ENCODE results near the gene PRKN. TPM values are rescaled to one million over a fixed set of nuclear protein-coding genes. Genes with fewer than 3 reads are reported as not detected.

The PRKN gene
- polyA plus RNA-seq, 1 donor from 2014 or later, result 1.2 TPM

DNA sequence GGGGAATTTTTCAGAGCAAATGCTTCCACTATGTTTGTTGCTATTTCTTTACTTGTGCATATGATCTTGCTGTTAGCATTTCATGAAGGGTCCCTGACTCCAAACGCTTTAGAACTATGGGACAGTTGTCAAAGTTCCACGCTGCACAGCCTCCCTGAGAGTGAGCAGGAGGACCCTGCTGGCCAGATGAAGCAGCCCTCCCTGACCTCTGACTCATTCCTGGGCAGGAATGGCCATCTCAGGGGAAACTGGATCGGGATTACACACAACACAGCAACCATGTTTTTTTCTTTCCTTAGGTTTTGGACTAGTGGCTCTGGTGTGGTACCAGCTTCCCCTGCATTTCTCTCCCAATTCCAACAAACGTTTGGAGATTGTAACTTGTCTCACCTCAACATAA, 742.9 kb downstream of the PRKN start:
- Histone ChIP-seq H3K4me3 (ENCODE audit: low read length) (no peak overlapping the region), H3K9me2 (ENCODE audit: insufficient read depth, low read length) (no peaks in the 10 kb centered on the region), H3K9ac (ENCODE audit: low read length) (no peak overlapping the region), H3K9me3 (ENCODE audit: low read length) (no peaks in the 10 kb centered on the region), H3K27ac (ENCODE audit: low read length) (no peak overlapping the region), H3K27me3 (ENCODE audit: insufficient read depth, low read depth, low read length) (no peaks in the 10 kb centered on the region), H3K4me2 (ENCODE audit: low read length) (no peak overlapping the region), H3K79me2 (replicated peaks; ENCODE audit: insufficient read depth, low read length) (no peaks in the 10 kb centered on the region), H2AFZ (ENCODE audit: low read depth, low read length) (no peak overlapping the region), H4K20me1 (ENCODE audit: insufficient read depth) (no peaks in the 10 kb centered on the region), H3F3A (ENCODE audit: insufficient read depth, low read length, poor library complexity, severe bottlenecking) (no peaks in the 10 kb centered on the region), H3K36me3 (ENCODE audit: insufficient read depth, low read length) (no peaks in the 10 kb centered on the region)
- TF ChIP-seq MXI1 (conservative IDR thresholded peaks at IDR 0.05; ENCODE audit: poor library complexity, severe bottlenecking), result no peak
- TF ChIP-seq, protein P1, sequence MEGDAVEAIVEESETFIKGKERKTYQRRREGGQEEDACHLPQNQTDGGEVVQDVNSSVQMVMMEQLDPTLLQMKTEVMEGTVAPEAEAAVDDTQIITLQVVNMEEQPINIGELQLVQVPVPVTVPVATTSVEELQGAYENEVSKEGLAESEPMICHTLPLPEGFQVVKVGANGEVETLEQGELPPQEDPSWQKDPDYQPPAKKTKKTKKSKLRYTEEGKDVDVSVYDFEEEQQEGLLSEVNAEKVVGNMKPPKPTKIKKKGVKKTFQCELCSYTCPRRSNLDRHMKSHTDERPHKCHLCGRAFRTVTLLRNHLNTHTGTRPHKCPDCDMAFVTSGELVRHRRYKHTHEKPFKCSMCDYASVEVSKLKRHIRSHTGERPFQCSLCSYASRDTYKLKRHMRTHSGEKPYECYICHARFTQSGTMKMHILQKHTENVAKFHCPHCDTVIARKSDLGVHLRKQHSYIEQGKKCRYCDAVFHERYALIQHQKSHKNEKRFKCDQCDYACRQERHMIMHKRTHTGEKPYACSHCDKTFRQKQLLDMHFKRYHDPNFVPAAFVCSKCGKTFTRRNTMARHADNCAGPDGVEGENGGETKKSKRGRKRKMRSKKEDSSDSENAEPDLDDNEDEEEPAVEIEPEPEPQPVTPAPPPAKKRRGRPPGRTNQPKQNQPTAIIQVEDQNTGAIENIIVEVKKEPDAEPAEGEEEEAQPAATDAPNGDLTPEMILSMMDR (IDR thresholded peaks at IDR 0.05; ENCODE audit: poor library complexity, severe bottlenecking), result no peak
- no peak for TF ChIP-seq EP300 (conservative IDR thresholded peaks at IDR 0.05; ENCODE audit: poor library complexity, severe bottlenecking)

- H4K20me1 ChIP-seq (ENCODE audit: insufficient read depth), result no peaks in the 10 kb centered on the region
- H3K9ac ChIP-seq (ENCODE audit: low read length), result no peak overlapping the region
- TF ChIP-seq TAF1 (IDR thresholded peaks at IDR 0.05; ENCODE audit: low read depth), result no peak
- no peak for TF ChIP-seq EP300 (conservative IDR thresholded peaks at IDR 0.05; ENCODE audit: poor library complexity, severe bottlenecking)
- TF ChIP-seq EZH2 (IDR thresholded peaks at IDR 0.05; ENCODE audit: borderline replicate concordance, insufficient read depth, low read length, poor library complexity, severe bottlenecking), result no peak
- TF ChIP-seq MXI1 (conservative IDR thresholded peaks at IDR 0.05; ENCODE audit: poor library complexity, severe bottlenecking), result no peak
- TF ChIP-seq, protein P1 (IDR thresholded peaks at IDR 0.05; ENCODE audit: poor library complexity, severe bottlenecking), result no peak
- TF ChIP-seq POLR2AphosphoS5 (IDR thresholded peaks at IDR 0.05), result no peak
- no peak for TF ChIP-seq RAD21 (conservative IDR thresholded peaks at IDR 0.05)
- no peak for TF ChIP-seq SMC3 (conservative IDR thresholded peaks at IDR 0.05; ENCODE audit: poor library complexity)
- TF ChIP-seq REST (IDR thresholded peaks at IDR 0.05; ENCODE audit: borderline replicate concordance), result no peak
- H3K4me2 ChIP-seq (ENCODE audit: low read length), result no peak overlapping the region
- H3K36me3 ChIP-seq (ENCODE audit: insufficient read depth, low read length), result no peaks in the 10 kb centered on the region
- H3F3A ChIP-seq (ENCODE audit: insufficient read depth, low read length, poor library complexity, severe bottlenecking), result no peaks in the 10 kb centered on the region
- no peak overlapping the region for H3K4me3 ChIP-seq (ENCODE audit: low read length)
- H3K27me3 ChIP-seq (ENCODE audit: insufficient read depth, low read depth, low read length), result no peaks in the 10 kb centered on the region
- H3K79me2 ChIP-seq (replicated peaks; ENCODE audit: insufficient read depth, low read length), result no peaks in the 10 kb centered on the region
- H3K9me2 ChIP-seq (ENCODE audit: insufficient read depth, low read length), result no peaks in the 10 kb centered on the region
- H3K27ac ChIP-seq (ENCODE audit: low read length), result no peak overlapping the region
- H2AFZ ChIP-seq (ENCODE audit: low read depth, low read length), result no peak overlapping the region
- no peaks in the 10 kb centered on the region for H3K9me3 ChIP-seq (ENCODE audit: low read length)
These were observed 751.0 kb downstream of the PRKN start for GRCh38 chr6:161976553-161976952.

Data from neural cell (in vitro differentiated cells).